OCI-LY1 (cell line): ENCODE data around the gene DGCR8.

ENCODE experiments used
- H2AFZ ChIP-seq: fragments of 200-600 bp; sonication (generic), shearing (Covaris generic); 2 replicates; pipeline ENCODE4 v1.6.0; 2014; ENCODE audit warnings: antibody characterized with exemption, mild to moderate bottlenecking, low read length
- H3F3A ChIP-seq: fragments of 200-600 bp; sonication (generic), shearing (Covaris generic); 2 replicates; pipeline ENCODE4 v1.6.0; 2014; ENCODE audit warnings: mild to moderate bottlenecking, antibody characterized with exemption, low read length, moderate library complexity; ENCODE audit not compliant: insufficient read depth
- H3K27ac ChIP-seq: fragments of 200-600 bp; sonication (generic); 2 replicates; pipeline ENCODE4 v1.5.1; 2014; ENCODE audit warnings: low read length, mixed run types, mild to moderate bottlenecking, low read depth; ENCODE audit not compliant: poor library complexity, severe bottlenecking
- H3K27me3 ChIP-seq: fragments of 200-600 bp; sonication (generic); 2 replicates; pipeline ENCODE4 v1.6.0; 2014; ENCODE audit warnings: antibody characterized with exemption, mild to moderate bottlenecking, low read length, moderate library complexity; ENCODE audit not compliant: insufficient read depth
- H3K36me3 ChIP-seq: fragments of 200-600 bp; sonication (generic); 2 replicates; pipeline ENCODE4 v1.6.1; 2014; ENCODE audit warnings: mild to moderate bottlenecking, antibody characterized with exemption, low read length, moderate library complexity, mixed read lengths; ENCODE audit not compliant: insufficient read depth
- H3K4me1 ChIP-seq: fragments of 200-600 bp; sonication (generic); 2 replicates; pipeline ENCODE4 v1.5.1; 2014; ENCODE audit warnings: mild to moderate bottlenecking, low read length, moderate library complexity; ENCODE audit not compliant: insufficient read depth, severe bottlenecking
- H3K4me2 ChIP-seq: fragments of 200-600 bp; sonication (generic), shearing (Covaris generic); 2 replicates; pipeline ENCODE4 v1.6.1; 2014; ENCODE audit warnings: low read length
- H3K4me3 ChIP-seq: fragments of 200-600 bp; sonication (generic); 2 replicates; pipeline ENCODE4 v1.5.1; 2014; ENCODE audit warnings: low read length, low read depth, mild to moderate bottlenecking, mixed read lengths; ENCODE audit not compliant: poor library complexity, severe bottlenecking
- H3K79me2 ChIP-seq: fragments of 200-600 bp; shearing (Covaris generic); 2 replicates; pipeline ENCODE4 v1.6.1; 2016; ENCODE audit warnings: mixed run types, low read length, mixed read lengths; ENCODE audit not compliant: insufficient read depth
- H3K9ac ChIP-seq: fragments of 200-600 bp; sonication (generic), shearing (Covaris generic); 2 replicates; pipeline ENCODE4 v1.6.1; 2014; ENCODE audit warnings: mild to moderate bottlenecking, low read length, mixed read lengths
- H3K9me2 ChIP-seq: fragments of 200-600 bp; sonication (generic), shearing (Covaris generic); 2 replicates; pipeline ENCODE4 v1.6.1; 2014; ENCODE audit warnings: low read depth, mild to moderate bottlenecking, low read length, mixed read lengths
- H3K9me3 ChIP-seq: fragments of 200-600 bp; shearing (Covaris generic); 2 replicates; pipeline ENCODE4 v1.6.1; 2014; ENCODE audit warnings: low read length, mixed read lengths
- H4K20me1 ChIP-seq: fragments of 200-600 bp; sonication (generic), shearing (Covaris generic); 2 replicates; pipeline ENCODE4 v1.6.0; 2016; ENCODE audit warnings: mild to moderate bottlenecking, low read length; ENCODE audit not compliant: insufficient read depth
- EZH2 ChIP-seq: fragments of 200-600 bp; sonication (generic), shearing (Covaris generic); IDR thresholded peaks from 2 replicates; pipeline ENCODE4 v1.8.0; 2017; ENCODE audit warnings: borderline replicate concordance, mixed run types, mild to moderate bottlenecking, antibody characterized with exemption, low read length, moderate library complexity, mixed read lengths
- TF ChIP-seq, protein P1 (sequence below): fragments of 200-600 bp; sonication (generic), shearing (Covaris generic); IDR thresholded peaks from 2 replicates; pipeline ENCODE4 v1.5.1; 2017; ENCODE audit warnings: mild to moderate bottlenecking, antibody characterized with exemption, low read length, moderate library complexity, mixed read lengths

DGCR8 gene

DNA sequence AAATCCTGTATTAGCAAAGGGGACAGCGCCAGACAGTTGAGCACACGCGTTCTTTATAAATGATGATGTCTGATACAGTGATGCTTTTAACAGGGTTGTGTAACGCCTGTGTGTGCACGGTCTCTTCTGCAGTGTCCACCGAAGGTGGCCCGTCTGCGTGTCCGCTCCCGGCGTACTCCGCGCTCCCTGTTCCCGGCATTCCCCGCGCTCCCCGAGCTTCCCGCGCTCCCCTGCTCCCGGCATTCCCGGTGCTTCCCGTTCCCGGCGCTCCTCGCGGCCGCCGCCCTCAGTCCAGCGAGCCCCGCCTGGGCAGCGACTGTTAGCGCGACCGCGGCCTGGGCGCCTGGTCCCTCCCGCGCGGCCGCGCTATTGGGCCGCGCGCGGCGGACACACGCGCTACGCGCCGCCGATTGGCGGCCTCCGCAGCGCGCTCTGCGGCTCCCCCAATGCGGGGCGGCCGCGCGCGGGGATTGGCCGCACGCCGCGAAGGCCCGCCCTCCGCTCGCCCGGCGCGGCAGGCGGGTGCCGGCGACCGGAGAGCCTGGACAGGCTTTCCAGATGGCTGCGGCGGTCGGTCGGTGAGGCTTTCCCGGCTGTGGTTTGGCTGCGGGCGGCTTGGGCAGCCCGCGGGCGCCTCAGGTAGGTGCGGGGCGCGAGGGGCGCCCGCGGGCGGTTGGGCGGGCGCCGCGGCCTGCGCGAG is at the start of gene DGCR8:
Gene DGCR8, plus strand, starts transcription at position 497 of the 700 bp plus-strand sequence. CDS start 5,723 bp downstream, outside the sequence.
- Histone ChIP-seq H3K9ac (peak within 1 kb of the TSS; percentile 96), H3K27ac (peak within 1 kb of the TSS; percentile 58), H2AFZ (peak within 1 kb of the TSS; percentile 91; the same call in 1 of the 2 replicates), H3K4me3 (peak within 1 kb of the TSS; percentile 95), H3K27me3 (no peaks in the 10 kb centered on the region), H3K36me3 (no peaks in the 10 kb centered on the region), H3K79me2 (peaks cover 37% of the 10 kb centered on the region), H3K9me2 (no peaks in the 10 kb centered on the region), H3K9me3 (no peaks in the 10 kb centered on the region), H3K4me2 (peak within 1 kb of the TSS; percentile 99), H3K4me1 (peaks cover 48% of the 10 kb centered on the region), H4K20me1 (no peaks in the 10 kb centered on the region), H3F3A (no peaks in the 10 kb centered on the region)
- TF ChIP-seq EZH2: no peak
- TF ChIP-seq, protein P1, sequence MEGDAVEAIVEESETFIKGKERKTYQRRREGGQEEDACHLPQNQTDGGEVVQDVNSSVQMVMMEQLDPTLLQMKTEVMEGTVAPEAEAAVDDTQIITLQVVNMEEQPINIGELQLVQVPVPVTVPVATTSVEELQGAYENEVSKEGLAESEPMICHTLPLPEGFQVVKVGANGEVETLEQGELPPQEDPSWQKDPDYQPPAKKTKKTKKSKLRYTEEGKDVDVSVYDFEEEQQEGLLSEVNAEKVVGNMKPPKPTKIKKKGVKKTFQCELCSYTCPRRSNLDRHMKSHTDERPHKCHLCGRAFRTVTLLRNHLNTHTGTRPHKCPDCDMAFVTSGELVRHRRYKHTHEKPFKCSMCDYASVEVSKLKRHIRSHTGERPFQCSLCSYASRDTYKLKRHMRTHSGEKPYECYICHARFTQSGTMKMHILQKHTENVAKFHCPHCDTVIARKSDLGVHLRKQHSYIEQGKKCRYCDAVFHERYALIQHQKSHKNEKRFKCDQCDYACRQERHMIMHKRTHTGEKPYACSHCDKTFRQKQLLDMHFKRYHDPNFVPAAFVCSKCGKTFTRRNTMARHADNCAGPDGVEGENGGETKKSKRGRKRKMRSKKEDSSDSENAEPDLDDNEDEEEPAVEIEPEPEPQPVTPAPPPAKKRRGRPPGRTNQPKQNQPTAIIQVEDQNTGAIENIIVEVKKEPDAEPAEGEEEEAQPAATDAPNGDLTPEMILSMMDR: no peak

DNA sequence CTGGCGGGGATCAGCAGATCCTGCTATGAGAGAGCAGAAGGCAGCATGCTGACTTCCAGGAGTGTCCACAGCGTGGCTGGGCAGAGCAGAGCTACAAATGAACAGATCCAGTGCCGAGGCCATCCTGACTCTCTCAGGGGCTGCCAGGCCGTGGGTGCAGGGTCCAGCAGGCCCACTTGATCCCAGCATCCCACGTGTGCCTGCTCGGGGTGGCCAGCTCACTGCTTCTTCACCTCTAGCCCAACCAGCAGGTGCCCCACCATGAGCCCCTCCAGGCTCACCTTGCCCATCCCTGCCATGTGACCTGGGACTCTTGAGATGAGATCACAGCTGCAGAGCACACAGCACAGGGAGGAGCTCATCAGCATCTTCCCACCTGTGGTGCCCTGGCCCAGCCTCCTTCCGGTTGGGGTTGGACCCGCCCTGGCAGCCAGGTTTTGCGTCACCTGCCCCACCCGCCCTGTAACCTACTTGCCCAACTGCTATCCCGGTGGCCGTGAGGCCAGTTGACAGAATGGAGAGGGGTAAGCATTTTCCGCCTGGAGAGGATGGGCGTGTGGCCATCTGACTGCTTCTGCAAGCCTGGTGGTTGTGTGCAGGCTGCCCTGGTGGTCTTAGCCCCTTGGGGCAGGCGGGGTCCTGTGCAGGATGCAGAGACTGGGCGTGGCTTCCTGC is 48.2 kb upstream of the DGCR8 start:
- H3K4me2 ChIP-seq: peak overlapping the region; percentile 23; the same call in 1 of the 2 replicates
- peak overlapping the region; percentile 23 for H3K27ac ChIP-seq
- H3K79me2 ChIP-seq: no peaks in the 10 kb centered on the region
- no peaks in the 10 kb centered on the region for H3K27me3 ChIP-seq
- no peaks in the 10 kb centered on the region for H4K20me1 ChIP-seq
- H3K9ac ChIP-seq: no peak overlapping the region
- H3K4me3 ChIP-seq: no peak overlapping the region
- H3K9me2 ChIP-seq: no peaks in the 10 kb centered on the region
- H3K9me3 ChIP-seq: peaks cover 6% of the 10 kb centered on the region; the same call in 1 of the 2 replicates
- peaks cover 8% of the 10 kb centered on the region for H3K36me3 ChIP-seq
- no peak overlapping the region for H2AFZ ChIP-seq
- H3K4me1 ChIP-seq: peaks cover 30% of the 10 kb centered on the region
- no peak for TF ChIP-seq EZH2
- H3F3A ChIP-seq: no peaks in the 10 kb centered on the region

DNA sequence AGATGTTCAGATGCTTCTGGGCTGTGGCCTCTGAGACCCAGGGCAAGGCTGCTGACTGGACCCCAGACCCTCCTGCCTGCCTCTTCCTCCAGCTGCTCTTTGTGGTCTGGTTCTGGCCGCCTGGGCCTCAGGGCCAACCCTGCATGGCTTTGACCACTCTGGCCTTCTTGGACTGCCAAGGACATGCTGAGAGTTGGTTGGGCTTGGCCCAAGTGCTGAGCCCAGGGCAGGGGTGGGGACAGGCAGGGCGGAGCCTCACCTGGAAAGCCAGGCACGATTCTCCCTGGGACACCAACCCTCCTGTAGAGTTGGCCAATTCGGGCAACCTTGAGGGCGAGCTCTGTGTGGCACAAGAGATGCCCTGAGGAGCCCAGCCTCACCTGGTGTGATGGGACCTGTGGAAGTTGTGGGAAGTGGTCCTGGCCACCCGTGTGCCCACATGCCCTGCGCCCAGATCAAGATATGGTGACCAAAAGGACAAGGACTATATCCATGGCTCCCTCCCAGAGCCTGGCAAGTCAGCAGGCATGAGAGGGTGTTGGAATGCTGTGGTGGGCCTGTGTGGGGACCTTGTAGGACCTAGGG is 47.5 kb upstream of the DGCR8 start:
- H3K9ac ChIP-seq: no peak overlapping the region
- H4K20me1 ChIP-seq: no peaks in the 10 kb centered on the region
- H3K4me2 ChIP-seq: peak overlapping the region; percentile 23; the same call in 1 of the 2 replicates
- no peaks in the 10 kb centered on the region for H3K79me2 ChIP-seq
- H3K4me1 ChIP-seq: peaks cover 30% of the 10 kb centered on the region
- no peaks in the 10 kb centered on the region for H3F3A ChIP-seq
- H3K9me3 ChIP-seq: peaks cover 6% of the 10 kb centered on the region; the same call in 1 of the 2 replicates
- H3K27me3 ChIP-seq: no peaks in the 10 kb centered on the region
- peaks cover 8% of the 10 kb centered on the region for H3K36me3 ChIP-seq
- peak overlapping the region; percentile 18 for H3K27ac ChIP-seq
- H3K9me2 ChIP-seq: no peaks in the 10 kb centered on the region
- H2AFZ ChIP-seq: no peak overlapping the region
- no peak overlapping the region for H3K4me3 ChIP-seq
- TF ChIP-seq, protein P1: no peak
- TF ChIP-seq EZH2: no peak
